Ovary (tissue), 9 donors: ENCODE data around the gene TAGLN. TPM values are rescaled to one million over a fixed set of nuclear protein-coding genes. Genes with fewer than 3 reads are reported as not detected.

Experiments
- DNase-seq, 5 donors: peaks; one replicate each; pipeline ENCODE4 v3.0.0-alpha.2; 2019 to 2020
- H3K27ac ChIP-seq, 2 donors: fragments of 200-600 bp; one replicate each; pipeline versions ENCODE4 v1.5.1 to v1.8.0; 2019 to 2022
- H3K27me3 ChIP-seq: fragments of 200-600 bp; one replicate; pipeline ENCODE4 v1.8.0; 2022
- H3K36me3 ChIP-seq: fragments of 200-600 bp; sonication (generic); one replicate; pipeline ENCODE4 v1.5.1; 2019
- H3K4me1 ChIP-seq: one replicate; pipeline ENCODE4 v1.8.1; 2013; ENCODE audit warnings: mild to moderate bottlenecking, moderate library complexity; ENCODE audit not compliant: insufficient read depth
- H3K4me3 ChIP-seq: fragments of 200-600 bp; sonication (generic); one replicate; pipeline ENCODE4 v1.5.1; 2017
- H3K9me3 ChIP-seq, 2 donors: fragments of 200-600 bp in 1 of 2; sonication (generic) in 1 of 2; one replicate each; pipeline versions ENCODE4 v1.5.1 to v1.8.1; 2013 to 2019; ENCODE audit warnings: mild to moderate bottlenecking in 1 of 2, moderate library complexity in 1 of 2
- EP300 ChIP-seq: sonication (generic); formaldehyde crosslinking; IDR thresholded peaks from one replicate; pipeline ENCODE4 v1.6.1; 2017; ENCODE audit warnings: antibody characterized with exemption
- POLR2A ChIP-seq: fragments of 450-650 bp; IDR thresholded peaks from one replicate; pipeline ENCODE4 v1.6.1; 2017; ENCODE audit warnings: antibody characterized with exemption, mild to moderate bottlenecking, moderate library complexity
- WGBS, 3 donors: extraction: QIAGEN DNeasy Blood & Tissue Kit in 1 of 3; methylation state at CpG; one replicate each; pipeline versions ENCODE4 v1.1.5 to v1.1.7; 2013 to 2017; 5-methylcytosine and 5-hydroxymethylcytosine counted together
- intact Hi-C, 4 donors: fragments of 100-400 bp; cut with DNase I; formaldehyde crosslinking; loops; one replicate each; pipeline versions ENCODE4 v1.11.0 to v1.15.1; 2022 to 2023
- polyA plus RNA-seq, 2 donors: library from polyadenylated mRNA; stranded (reverse); fragments of 200-250 nt in 1 of 2; fragments of 350-450 nt in 1 of 2; fragmentation: Illumina TruSeq in 1 of 2; extraction: RNeasy Lipid Tissue Mini Kit (QIAGEN cat#74804) in 1 of 2; gene quantifications; one replicate each; pipeline ENCODE4 v1.2.3, GENCODE V29; 2013 to 2014
- total RNA-seq, 7 donors: library from RNA; depleted of rRNA in 2 of 7; stranded (reverse); fragments of >200 nt in 2 of 7; fragmentation: NEBNext Ultra II Directional in 3 of 7; extraction: Animal tissue kit (Norgen Biotek cat#: 25700) in 3 of 7; gene quantifications; one replicate each; pipeline versions ENCODE4 v1.1.0 to v1.2.4, GENCODE V29; 2016 to 2023
- TF ChIP-seq, protein P1 (sequence below), 3 donors: fragments of 450-650 bp in 2 of 3; fragments of 200-600 bp in 1 of 3; IDR thresholded peaks; one replicate each; pipeline versions ENCODE4 v1.5.1 to v1.8.0; 2016 to 2022; ENCODE audit warnings: antibody characterized with exemption in 3 of 3, mild to moderate bottlenecking in 1 of 3
- donor health status: DM: no; HTN: no; CAD: no; lungs with moderate emphysema.
- donor health status: DM: no; HTN: no; CAD: no.
- donor health status: Bipolar disorder and iron deficiency.
- donor health status: DM: yes; HTN: yes; CAD: no.
- donor health status: DM: no; HTN: no; CAD: no.
- donor health status: DM: yes; HTN: yes; CAD: no.

The TAGLN gene
- total and polyA plus RNA-seq, 9 donors: 491 to 3,307 (median 1,598) TPM

DNA sequence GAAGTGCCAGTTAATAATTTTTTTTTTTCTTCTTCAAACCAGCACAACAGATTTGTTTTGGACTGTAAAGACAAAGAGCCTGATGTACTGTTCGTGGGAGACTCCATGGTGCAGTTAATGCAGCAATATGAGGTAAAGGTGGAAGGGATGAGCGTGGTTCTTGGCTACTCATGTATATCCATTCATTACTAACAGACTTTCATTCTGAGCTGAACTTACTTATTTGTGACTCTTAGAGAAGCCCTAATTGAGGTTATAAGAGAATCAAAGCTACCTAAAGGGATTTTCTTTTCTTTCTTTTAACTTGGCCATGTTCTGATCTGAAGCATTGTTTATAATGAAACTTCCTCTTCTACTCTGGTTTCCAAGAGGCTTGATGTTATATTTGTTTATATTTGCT lies 39.3 kb upstream of the TAGLN start:
- Histone ChIP-seq H3K27me3 (no peaks in the 10 kb centered on the region), H3K27ac (no peak overlapping the region), H3K36me3 (no peaks in the 10 kb centered on the region), H3K4me1 (no peaks in the 10 kb centered on the region), H3K4me3 (no peak overlapping the region), H3K9me3 (no peaks in the 10 kb centered on the region)
- no peak for DNase-seq
- TF ChIP-seq EP300: no peak
- TF ChIP-seq, protein P1, sequence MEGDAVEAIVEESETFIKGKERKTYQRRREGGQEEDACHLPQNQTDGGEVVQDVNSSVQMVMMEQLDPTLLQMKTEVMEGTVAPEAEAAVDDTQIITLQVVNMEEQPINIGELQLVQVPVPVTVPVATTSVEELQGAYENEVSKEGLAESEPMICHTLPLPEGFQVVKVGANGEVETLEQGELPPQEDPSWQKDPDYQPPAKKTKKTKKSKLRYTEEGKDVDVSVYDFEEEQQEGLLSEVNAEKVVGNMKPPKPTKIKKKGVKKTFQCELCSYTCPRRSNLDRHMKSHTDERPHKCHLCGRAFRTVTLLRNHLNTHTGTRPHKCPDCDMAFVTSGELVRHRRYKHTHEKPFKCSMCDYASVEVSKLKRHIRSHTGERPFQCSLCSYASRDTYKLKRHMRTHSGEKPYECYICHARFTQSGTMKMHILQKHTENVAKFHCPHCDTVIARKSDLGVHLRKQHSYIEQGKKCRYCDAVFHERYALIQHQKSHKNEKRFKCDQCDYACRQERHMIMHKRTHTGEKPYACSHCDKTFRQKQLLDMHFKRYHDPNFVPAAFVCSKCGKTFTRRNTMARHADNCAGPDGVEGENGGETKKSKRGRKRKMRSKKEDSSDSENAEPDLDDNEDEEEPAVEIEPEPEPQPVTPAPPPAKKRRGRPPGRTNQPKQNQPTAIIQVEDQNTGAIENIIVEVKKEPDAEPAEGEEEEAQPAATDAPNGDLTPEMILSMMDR (IDR thresholded peaks at IDR 0.05): no peak
- intact Hi-C loops: no loop called here
- WGBS, 3 donors: 82 to 92% (median 85%) methylated on average over 2 of the region's 2 CpGs

DNA sequence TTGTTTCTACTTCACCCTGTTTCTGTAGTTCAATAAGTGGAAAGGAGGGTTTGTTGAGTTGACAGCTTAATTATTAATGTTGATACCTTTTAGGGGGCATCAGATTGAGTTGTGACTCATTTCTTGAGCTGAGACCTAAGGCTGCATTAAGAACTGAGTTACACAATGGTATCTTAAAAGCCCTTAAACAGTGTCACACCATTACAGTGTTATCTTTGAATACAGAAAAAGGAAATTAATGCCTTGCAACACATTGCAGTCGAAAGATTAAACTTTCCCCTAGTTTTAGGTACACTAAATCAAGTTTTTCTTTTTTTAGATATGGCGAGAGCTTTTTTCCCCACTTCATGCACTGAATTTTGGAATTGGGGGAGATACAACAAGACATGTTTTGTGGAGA lies 38.3 kb upstream of the TAGLN start:
- Histone ChIP-seq H3K27me3 (no peaks in the 10 kb centered on the region), H3K4me1 (no peaks in the 10 kb centered on the region), H3K36me3 (no peaks in the 10 kb centered on the region), H3K4me3 (no peak overlapping the region), H3K27ac (no peak overlapping the region), H3K9me3 (no peaks in the 10 kb centered on the region)
- no peak for DNase-seq
- no peak for TF ChIP-seq EP300
- no peak for TF ChIP-seq POLR2A
- TF ChIP-seq, protein P1 (IDR thresholded peaks at IDR 0.05): no peak
- intact Hi-C loops: no loop called here
- 67 to 79% (median 69%) methylated on average over 2 of the region's 2 CpGs for WGBS, 3 donors

DNA sequence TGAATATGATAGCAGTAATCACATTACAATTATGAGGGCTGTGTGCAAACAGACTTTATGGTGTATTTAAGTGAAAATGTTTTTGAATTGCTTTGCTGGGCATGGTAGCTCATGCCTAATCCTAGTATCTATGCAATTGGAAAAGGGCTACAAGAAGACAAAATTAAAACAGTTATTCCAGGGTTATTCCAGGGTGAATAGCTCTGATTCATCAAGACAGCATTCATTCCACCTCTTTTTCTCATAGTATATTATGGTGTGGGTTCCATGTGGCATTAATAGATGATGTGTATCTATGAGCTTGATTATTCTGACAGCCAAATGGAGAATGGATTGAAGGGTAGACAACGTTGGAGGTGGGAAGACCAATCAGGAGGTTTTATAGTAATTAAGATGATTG lies 32.7 kb upstream of the TAGLN start:
- no peak for DNase-seq

DNA sequence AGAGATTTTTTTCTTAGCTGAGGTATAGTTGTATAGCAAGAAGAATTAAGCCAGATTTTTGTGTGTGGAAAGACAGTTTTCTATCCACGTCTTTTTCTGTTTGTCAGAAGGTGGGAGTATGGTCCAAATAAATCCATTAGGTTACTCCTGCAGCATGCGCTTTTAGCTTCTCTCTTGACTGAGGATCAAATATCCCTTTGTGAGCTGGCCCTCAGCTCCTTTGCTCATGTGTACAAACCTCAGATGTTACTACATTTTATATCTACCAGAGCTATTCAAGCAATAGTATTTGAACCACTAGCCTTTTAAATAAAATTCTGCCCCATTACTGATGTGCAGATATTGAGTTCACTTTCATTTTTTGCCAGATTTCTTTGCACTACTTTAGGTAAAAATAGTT lies 29.4 kb upstream of the TAGLN start:
- Histone ChIP-seq H3K9me3 (no peaks in the 10 kb centered on the region), H3K27ac (no peak overlapping the region), H3K4me3 (no peak overlapping the region), H3K36me3 (no peaks in the 10 kb centered on the region), H3K27me3 (no peaks in the 10 kb centered on the region), H3K4me1 (peaks cover 10% of the 10 kb centered on the region)
- intact Hi-C loops: loop anchor here in 1 of 4 donors (10.0 kb wide), 1 partner anchor 55 kb away; no protein-coding TSS in a partner anchor
- TF ChIP-seq POLR2A (no peak), EP300 (no peak)
- TF ChIP-seq, protein P1 (IDR thresholded peaks at IDR 0.05): no peak
- WGBS, 3 donors: 64 to 67% (median 65%) methylated on average over 2 of the region's 2 CpGs
- no peak for DNase-seq

More for the DNA sequence above, 32.7 kb upstream of the TAGLN start:
- WGBS, 3 donors: 49 to 57% (median 54%) methylated on average over 1 of the region's 1 CpG
- no peaks in the 10 kb centered on the region for H3K9me3 ChIP-seq
- H3K36me3 ChIP-seq: no peaks in the 10 kb centered on the region
- intact Hi-C loops: no loop called here
- no peak overlapping the region for H3K4me3 ChIP-seq
- no peak overlapping the region for H3K27ac ChIP-seq
- TF ChIP-seq POLR2A (no peak), EP300 (no peak)
- TF ChIP-seq, protein P1 (IDR thresholded peaks at IDR 0.05): no peak
- H3K27me3 ChIP-seq: no peaks in the 10 kb centered on the region
- H3K4me1 ChIP-seq: peaks cover 2% of the 10 kb centered on the region
